Fibroblast of lung (primary cell): Measurements from ENCODE around the gene CACNA1S. TPM values are rescaled to one million over a fixed set of nuclear protein-coding genes. Genes with fewer than 3 reads are reported as not detected.

Experiments used
- DNase-seq, 2 donors: peaks; one replicate each; pipeline versions ENCODE4 v3.0.0 to v3.0.0-alpha.2; 2010; ENCODE audit warnings: low read depth in 2 of 2
- H2AFZ ChIP-seq: 2 replicates; pipeline ENCODE4 v1.5.1; 2012; ENCODE audit warnings: low read length, control low read depth, inconsistent platforms
- H3K27ac ChIP-seq: 2 replicates; pipeline ENCODE4 v1.5.1; 2011; ENCODE audit warnings: low read length, control low read depth; ENCODE audit not compliant: insufficient read depth
- H3K27me3 ChIP-seq: 2 replicates; pipeline ENCODE4 v1.5.1; 2011; ENCODE audit warnings: mild to moderate bottlenecking, low read length; ENCODE audit not compliant: control insufficient read depth, insufficient read depth
- H3K36me3 ChIP-seq: 2 replicates; pipeline ENCODE4 v1.5.1; 2011; ENCODE audit warnings: low read length; ENCODE audit not compliant: control insufficient read depth, insufficient read depth
- H3K4me1 ChIP-seq: 2 replicates; pipeline ENCODE4 v1.5.1; 2011; ENCODE audit warnings: low read length; ENCODE audit not compliant: control insufficient read depth, insufficient read depth; ENCODE audit errors: extremely low read depth
- H3K4me2 ChIP-seq: 2 replicates; pipeline ENCODE4 v1.5.1; 2011; ENCODE audit warnings: low read length, control low read depth; ENCODE audit not compliant: insufficient read depth; ENCODE audit errors: extremely low read depth
- H3K4me3 ChIP-seq, 4 experiments: fragments of 200-600 bp in 1 of 4; sonication (generic) in 1 of 4; replicated peaks in 1 of 4; 2 replicates each; pipeline ENCODE4 v1.5.1; 2011 to 2016; ENCODE audit warnings: low read length in 4 of 4, low read depth in 3 of 4, mild to moderate bottlenecking in 3 of 4, control low read depth in 2 of 4, inconsistent platforms in 1 of 4, mixed read lengths in 1 of 4; ENCODE audit not compliant: insufficient read depth in 1 of 4; ENCODE audit errors: control extremely low read depth in 1 of 4
- H3K79me2 ChIP-seq: 2 replicates; pipeline ENCODE4 v1.5.1; 2012; ENCODE audit warnings: mild to moderate bottlenecking, low read length, inconsistent platforms; ENCODE audit not compliant: control insufficient read depth, insufficient read depth
- H3K9ac ChIP-seq: 2 replicates; pipeline ENCODE4 v1.5.1; 2011; ENCODE audit warnings: mild to moderate bottlenecking, low read length, control low read depth; ENCODE audit not compliant: insufficient read depth
- H3K9me3 ChIP-seq: 2 replicates; pipeline ENCODE4 v1.5.1; 2012; ENCODE audit warnings: low read depth, low read length; ENCODE audit not compliant: control insufficient read depth, insufficient read depth
- H4K20me1 ChIP-seq: 2 replicates; pipeline ENCODE4 v1.5.1; 2011; ENCODE audit warnings: low read length; ENCODE audit not compliant: control insufficient read depth, insufficient read depth; ENCODE audit errors: extremely low read depth
- CTCF ChIP-seq, 2 donors: IDR thresholded peaks in 1 of 2; conservative IDR thresholded peaks in 1 of 2; 1 replicate in 1 of 2; 2 replicates in 1 of 2; pipeline ENCODE4 v1.5.1; 2011 to 2012; ENCODE audit warnings: low read length in 2 of 2, control low read depth in 1 of 2, inconsistent platforms in 1 of 2, low read depth in 1 of 2, mild to moderate bottlenecking in 1 of 2
- EZH2 ChIP-seq: IDR thresholded peaks from 2 replicates; pipeline ENCODE4 v1.5.1; 2012; ENCODE audit warnings: low read length, control low read depth, mild to moderate bottlenecking; ENCODE audit errors: missing control alignments
- polyA plus RNA-seq, 2 donors: library from polyadenylated mRNA; depleted of rRNA in 1 of 2; stranded (reverse) in 1 of 2; unstranded in 1 of 2; fragments of >200 nt; gene quantifications; 2 replicates each; pipeline ENCODE4 v1.2.1, GENCODE V29; 2011 to 2012; ENCODE audit warnings: missing spikeins in 1 of 2
- total RNA-seq: library from RNA; depleted of rRNA; stranded (reverse); fragments of >200 nt; gene quantifications from 2 replicates; pipeline ENCODE4 v1.2.1, GENCODE V29; 2014

The CACNA1S gene
- total and polyA plus RNA-seq, 2 donors (not counting 1 experiment from before 2014, with no cell fraction given) = not detected

GRCh38 chr1:201093962-201094361 lies 18.3 kb downstream of the CACNA1S start:
- Histone ChIP-seq H3K9ac (no peak overlapping the region), H3K4me1 (no peaks in the 10 kb centered on the region), H3K36me3 (no peaks in the 10 kb centered on the region), H3K79me2 (no peaks in the 10 kb centered on the region), H3K4me2 (no peak overlapping the region), H4K20me1 (no peaks in the 10 kb centered on the region), H3K27me3 (peaks cover 35% of the 10 kb centered on the region), H3K27ac (no peak overlapping the region), H3K9me3 (no peaks in the 10 kb centered on the region), H3K4me3 (no peak overlapping the region), H2AFZ (no peak overlapping the region)
- no peak for TF ChIP-seq EZH2
- no peak for TF ChIP-seq CTCF (conservative IDR thresholded peaks at IDR 0.05 in 1 of 2, IDR thresholded peaks at IDR 0.05 in 1 of 2; ENCODE audit: low read depth in 1 of 2, low read length in 2 of 2)
- no peak for DNase-seq

- no peak overlapping the region for H2AFZ ChIP-seq
- TF ChIP-seq EZH2 = no peak
- TF ChIP-seq CTCF (conservative IDR thresholded peaks at IDR 0.05 in 1 of 2, IDR thresholded peaks at IDR 0.05 in 1 of 2; ENCODE audit: low read depth in 1 of 2, low read length in 2 of 2) = no peak
- no peak overlapping the region for H3K27ac ChIP-seq
- no peaks in the 10 kb centered on the region for H3K36me3 ChIP-seq
- H3K9me3 ChIP-seq = no peaks in the 10 kb centered on the region
- DNase-seq = no peak
- H3K27me3 ChIP-seq = peaks cover 34% of the 10 kb centered on the region
- no peak overlapping the region for H3K4me2 ChIP-seq
- H3K79me2 ChIP-seq = no peaks in the 10 kb centered on the region
- no peaks in the 10 kb centered on the region for H4K20me1 ChIP-seq
- no peak overlapping the region for H3K9ac ChIP-seq
- H3K4me3 ChIP-seq = no peak overlapping the region
- no peaks in the 10 kb centered on the region for H3K4me1 ChIP-seq
Observed at GRCh38 chr1:201093561-201093960, 18.7 kb downstream of the CACNA1S start.

GRCh38 chr1:201092738-201093137 lies 19.5 kb downstream of the CACNA1S start:
- no peak for TF ChIP-seq CTCF (conservative IDR thresholded peaks at IDR 0.05 in 1 of 2, IDR thresholded peaks at IDR 0.05 in 1 of 2; ENCODE audit: low read depth in 1 of 2, low read length in 2 of 2)
- no peak for TF ChIP-seq EZH2
- Histone ChIP-seq H3K9ac (no peak overlapping the region), H3K4me2 (no peak overlapping the region), H3K27me3 (peaks cover 30% of the 10 kb centered on the region), H3K79me2 (no peaks in the 10 kb centered on the region), H3K27ac (no peak overlapping the region), H3K9me3 (no peaks in the 10 kb centered on the region), H3K36me3 (no peaks in the 10 kb centered on the region), H2AFZ (no peak overlapping the region), H3K4me1 (no peaks in the 10 kb centered on the region), H4K20me1 (no peaks in the 10 kb centered on the region), H3K4me3 (no peak overlapping the region)
- DNase-seq = no peak
